WERI-Rb-1 (cell line): ENCODE results near the gene GRIP1.

Source experiments
- DNase-seq: peaks from one replicate; pipeline ENCODE4 v3.0.0-alpha.2; 2020
- H3K27ac ChIP-seq: fragments of 250-450 bp; sonication (Bioruptor Pico); 2 replicates; pipeline ENCODE4 v1.5.1; 2020; ENCODE audit warnings: mild to moderate bottlenecking, moderate library complexity
- H3K27me3 ChIP-seq: fragments of 250-450 bp; sonication (Bioruptor Pico); 2 replicates; pipeline ENCODE4 v1.5.1; 2021; ENCODE audit warnings: mild to moderate bottlenecking, low read depth, moderate library complexity; ENCODE audit not compliant: insufficient read depth, severe bottlenecking
- H3K36me3 ChIP-seq: fragments of 250-450 bp; sonication (Bioruptor Pico); 2 replicates; pipeline ENCODE4 v1.5.1; 2020; ENCODE audit warnings: mild to moderate bottlenecking, moderate library complexity
- H3K4me3 ChIP-seq: 2 replicates; pipeline ENCODE4 v1.5.1; 2011; ENCODE audit warnings: low read depth, mild to moderate bottlenecking, control low read depth, low read length
- H3K9me3 ChIP-seq: fragments of 250-450 bp; sonication (Bioruptor Pico); 2 replicates; pipeline ENCODE4 v1.5.1; 2021; ENCODE audit warnings: mild to moderate bottlenecking, moderate library complexity; ENCODE audit not compliant: severe bottlenecking
- CTCF ChIP-seq: IDR thresholded peaks from 2 replicates; pipeline ENCODE4 v1.5.1; 2011; ENCODE audit warnings: low read depth, mild to moderate bottlenecking, control low read depth, inconsistent platforms, low read length

The GRIP1 gene

GRCh38 chr12:66388517-66388916 is 290.4 kb downstream of the GRIP1 start:
- Histone ChIP-seq H3K27me3 (no peaks in the 10 kb centered on the region), H3K27ac (no peak overlapping the region), H3K9me3 (no peaks in the 10 kb centered on the region), H3K36me3 (peaks cover 20% of the 10 kb centered on the region), H3K4me3 (no peak overlapping the region)
- no peak for DNase-seq
- no peak for TF ChIP-seq CTCF

DNA sequence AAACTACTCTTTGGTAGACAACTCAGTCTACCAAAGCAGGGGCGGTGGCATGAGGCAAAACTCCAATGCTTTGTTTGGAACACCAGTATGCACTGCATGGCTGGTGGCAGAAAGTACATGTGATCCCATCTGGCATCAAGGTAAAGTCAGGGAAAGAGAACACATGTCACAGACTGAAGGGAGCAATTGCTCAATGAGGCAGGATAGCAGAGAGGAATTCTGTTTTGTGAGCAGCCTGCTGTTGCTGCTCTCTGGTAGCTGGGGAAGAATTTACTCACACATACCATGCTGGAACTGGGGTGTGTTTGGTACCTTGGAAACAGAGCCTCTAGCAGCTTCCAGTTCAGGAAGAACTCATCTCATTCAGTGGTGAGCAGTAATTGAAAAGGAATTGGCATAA is 291.8 kb downstream of the GRIP1 start:
- no peaks in the 10 kb centered on the region for H3K9me3 ChIP-seq
- no peak for DNase-seq
- H3K27me3 ChIP-seq, result no peaks in the 10 kb centered on the region
- H3K27ac ChIP-seq, result no peak overlapping the region
- H3K4me3 ChIP-seq, result no peak overlapping the region
- no peak for TF ChIP-seq CTCF
- peaks cover 18% of the 10 kb centered on the region for H3K36me3 ChIP-seq

- no peak for DNase-seq
- Histone ChIP-seq H3K9me3 (no peaks in the 10 kb centered on the region), H3K4me3 (no peak overlapping the region), H3K27ac (no peak overlapping the region), H3K36me3 (peaks cover 15% of the 10 kb centered on the region; the same call in 1 of the 2 replicates), H3K27me3 (no peaks in the 10 kb centered on the region)
- no peak for TF ChIP-seq CTCF
Measured at GRCh38 chr12:66380769-66381535, 297.9 kb downstream of the GRIP1 start.

DNA sequence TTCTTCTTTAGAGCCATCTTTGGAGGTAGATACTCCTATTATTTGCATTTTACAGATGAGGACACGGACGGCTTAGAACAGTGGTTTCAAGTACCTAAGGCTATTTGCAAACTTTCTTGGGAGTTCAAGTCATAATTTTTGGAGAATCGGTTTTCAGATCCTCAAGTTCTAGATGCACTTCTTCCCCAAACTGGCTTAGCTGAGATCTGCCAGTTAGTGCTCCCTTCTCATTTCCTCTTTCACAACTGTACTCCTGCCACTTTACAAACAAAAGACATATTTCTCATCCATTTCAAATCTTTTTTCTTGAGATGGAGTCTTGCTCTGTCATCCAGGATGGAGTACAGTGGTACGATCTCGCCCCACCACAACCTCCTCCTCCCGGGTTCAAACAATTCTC is 299.3 kb downstream of the GRIP1 start:
- H3K36me3 ChIP-seq, result peaks cover 15% of the 10 kb centered on the region; the same call in 1 of the 2 replicates
- H3K27ac ChIP-seq, result no peak overlapping the region
- no peaks in the 10 kb centered on the region for H3K9me3 ChIP-seq
- H3K4me3 ChIP-seq, result no peak overlapping the region
- no peaks in the 10 kb centered on the region for H3K27me3 ChIP-seq
- no peak for TF ChIP-seq CTCF
- no peak for DNase-seq

DNA sequence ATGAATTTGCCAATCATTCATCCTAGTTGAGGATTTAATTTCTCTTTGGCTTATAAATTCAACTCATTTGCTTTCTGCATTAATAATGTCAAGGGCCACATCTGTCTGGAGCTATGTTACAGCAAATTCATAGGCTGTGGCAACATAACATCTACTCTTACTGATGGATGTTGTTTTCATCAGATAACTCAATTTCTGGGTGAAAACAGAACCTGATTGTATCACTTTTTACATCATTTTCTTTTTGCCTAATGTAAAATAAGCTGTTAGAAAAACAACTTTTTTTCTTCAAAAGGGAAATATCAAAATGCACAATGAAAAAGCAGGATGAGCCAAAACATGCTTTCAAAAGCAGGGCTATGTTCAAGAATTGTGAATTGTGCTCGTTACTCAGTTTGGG is 303.3 kb downstream of the GRIP1 start:
- Histone ChIP-seq H3K27me3 (no peaks in the 10 kb centered on the region), H3K36me3 (peaks cover 11% of the 10 kb centered on the region; the same call in 1 of the 2 replicates), H3K4me3 (no peak overlapping the region), H3K27ac (no peak overlapping the region), H3K9me3 (no peaks in the 10 kb centered on the region)
- no peak for DNase-seq
- no peak for TF ChIP-seq CTCF

DNA sequence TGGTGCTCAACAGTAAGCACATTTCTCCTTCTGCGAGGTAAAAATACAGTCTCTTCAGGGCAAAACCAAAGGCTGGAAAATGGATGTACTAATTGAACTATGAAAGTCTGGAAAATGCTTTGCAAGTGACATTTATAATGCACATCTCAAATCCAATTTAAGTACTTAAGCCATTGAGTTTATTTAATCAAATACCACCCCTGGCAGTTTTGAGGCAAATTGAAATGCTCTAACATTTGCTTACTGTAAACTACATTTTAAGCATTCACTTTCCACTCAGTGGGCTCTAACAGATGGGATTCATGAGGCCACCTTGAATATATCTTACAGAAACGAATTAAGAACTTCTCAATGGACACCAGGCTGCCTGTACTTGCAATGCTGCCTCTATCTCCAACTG is 306.9 kb downstream of the GRIP1 start:
- DNase-seq, result no peak
- Histone ChIP-seq H3K36me3 (no peaks in the 10 kb centered on the region; the same call in 1 of the 2 replicates), H3K9me3 (no peaks in the 10 kb centered on the region), H3K27me3 (no peaks in the 10 kb centered on the region), H3K27ac (no peak overlapping the region), H3K4me3 (no peak overlapping the region)
- no peak for TF ChIP-seq CTCF
